ENCODE results near the gene NRG2. TPM values are rescaled to one million over a fixed set of nuclear protein-coding genes. Genes with fewer than 3 reads are reported as not detected.

NRG2 gene
- total RNA-seq, 5 donors from 2014 or later (not counting 1 experiment from before 2014, with no cell fraction given) = 0.12 to 0.15 (median 0.12) TPM; not detected in 1

DNA sequence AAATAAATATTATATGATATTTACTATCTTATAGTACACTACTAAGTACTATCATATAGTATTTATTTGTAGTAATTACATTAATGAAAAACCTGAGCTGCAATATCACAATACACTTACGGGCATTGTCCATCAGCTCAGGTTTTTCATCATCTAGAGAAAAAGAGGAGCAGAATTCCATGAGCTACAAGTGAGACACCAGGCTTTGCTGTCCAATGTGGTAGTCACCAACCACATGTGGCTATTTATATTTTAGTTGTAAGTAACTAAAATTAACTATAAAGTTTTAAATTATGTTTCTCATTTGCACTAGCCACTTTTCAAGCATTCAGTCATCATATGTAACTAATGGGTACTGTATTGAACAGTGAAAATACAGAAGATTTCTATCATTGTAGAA, 13.8 kb upstream of the NRG2 start:
- Histone ChIP-seq H3K27me3 (replicated peaks in 1 of 2; ENCODE audit: control insufficient read depth in 2 of 2, extremely low read depth in 1 of 2, insufficient read depth in 2 of 2, low read length in 1 of 2) (peaks cover 8 to 14% of the 10 kb centered on the region in 2 experiments), H3K36me3 (ENCODE audit: control insufficient read depth in 2 of 2, extremely low read depth in 1 of 2, insufficient read depth in 1 of 2, low read length in 1 of 2) (no peaks in the 10 kb centered on the region), H3K4me3 (ENCODE audit: control insufficient read depth in 1 of 2, extremely low read depth in 1 of 2, low read length in 1 of 2) (no peak overlapping the region), H3K27ac (ENCODE audit: low read length) (no peak overlapping the region), H3K9me3 (no peaks in the 10 kb centered on the region), H3K4me1 (ENCODE audit: control insufficient read depth in 1 of 2, extremely low read depth in 1 of 2, insufficient read depth in 2 of 2, low read length in 2 of 2) (no peaks in the 10 kb centered on the region)
- Mint-ChIP-seq H3K36me3 (no peaks in the 10 kb centered on the region), H3K27me3 (peaks cover 5 to 16% of the 10 kb centered on the region in 2 donors), H3K4me1 (no peaks in the 10 kb centered on the region), H3K4me3 (no peak overlapping the region), H3K9me3 (no peaks in the 10 kb centered on the region), H3K27ac (no peak overlapping the region)
- DNase-seq (no peak), ATAC-seq (replicated peaks in 1 of 4) (no peak)
- ChIA-PET CTCF (no interaction called here), POLR2A (no interaction called here)
- WGBS (ENCODE audit: insufficient coverage) = no CpG with 5 or more reads among the region's 1 CpG

DNA sequence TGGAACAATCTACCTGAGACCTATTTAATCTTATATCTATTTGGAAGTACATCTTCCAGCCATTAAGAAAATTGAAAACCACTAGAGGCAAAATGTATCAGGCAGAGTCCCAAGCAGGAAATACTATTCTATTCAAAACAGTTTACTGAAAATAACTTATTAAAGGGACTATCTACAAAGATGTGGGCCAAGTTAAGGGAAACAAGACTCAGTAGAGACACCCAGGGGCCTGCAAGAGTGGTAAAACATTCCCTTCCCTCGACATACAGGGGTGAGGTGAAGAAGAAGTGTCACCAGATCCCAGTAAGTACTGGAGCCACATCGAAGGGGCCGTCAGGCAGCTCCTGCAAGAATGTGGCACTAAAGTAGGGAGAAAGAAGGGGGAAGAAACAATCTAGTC, 12.1 kb upstream of the NRG2 start:
- peaks cover 8 to 10% of the 10 kb centered on the region in 2 donors for H3K27me3 Mint-ChIP-seq
- H3K9me3 Mint-ChIP-seq = no peaks in the 10 kb centered on the region
- H3K36me3 Mint-ChIP-seq = no peaks in the 10 kb centered on the region
- no peaks in the 10 kb centered on the region for H3K4me1 Mint-ChIP-seq
- Histone ChIP-seq H3K27me3 (replicated peaks in 1 of 2; ENCODE audit: control insufficient read depth in 2 of 2, extremely low read depth in 1 of 2, insufficient read depth in 2 of 2, low read length in 1 of 2) (peaks cover 9% of the 10 kb centered on the region in 2 experiments), H3K4me1 (ENCODE audit: control insufficient read depth in 1 of 2, extremely low read depth in 1 of 2, insufficient read depth in 2 of 2, low read length in 2 of 2) (no peaks in the 10 kb centered on the region), H3K27ac (ENCODE audit: low read length) (no peak overlapping the region), H3K36me3 (ENCODE audit: control insufficient read depth in 2 of 2, extremely low read depth in 1 of 2, insufficient read depth in 1 of 2, low read length in 1 of 2) (no peaks in the 10 kb centered on the region), H3K9me3 (no peaks in the 10 kb centered on the region), H3K4me3 (ENCODE audit: control insufficient read depth in 1 of 2, extremely low read depth in 1 of 2, low read length in 1 of 2) (no peak overlapping the region)
- no peak for ATAC-seq (replicated peaks in 1 of 4)
- H3K27ac Mint-ChIP-seq = no peak overlapping the region
- WGBS (ENCODE audit: insufficient coverage) = no CpG with 5 or more reads among the region's 3 CpGs
- ChIA-PET CTCF (interaction anchor here in 1 of 2 donors (0.6 to 0.8 kb wide), 2 partner anchors 10 to 1427 kb away, joined by 3 to 6 read pairs; no protein-coding TSS in a partner anchor), POLR2A (interaction anchor here in 1 of 2 donors (0.5 kb wide), 1 partner anchor 9 kb away, joined by 4 read pairs; no protein-coding TSS in a partner anchor)
- DNase-seq = no peak
- H3K4me3 Mint-ChIP-seq = no peak overlapping the region

DNA sequence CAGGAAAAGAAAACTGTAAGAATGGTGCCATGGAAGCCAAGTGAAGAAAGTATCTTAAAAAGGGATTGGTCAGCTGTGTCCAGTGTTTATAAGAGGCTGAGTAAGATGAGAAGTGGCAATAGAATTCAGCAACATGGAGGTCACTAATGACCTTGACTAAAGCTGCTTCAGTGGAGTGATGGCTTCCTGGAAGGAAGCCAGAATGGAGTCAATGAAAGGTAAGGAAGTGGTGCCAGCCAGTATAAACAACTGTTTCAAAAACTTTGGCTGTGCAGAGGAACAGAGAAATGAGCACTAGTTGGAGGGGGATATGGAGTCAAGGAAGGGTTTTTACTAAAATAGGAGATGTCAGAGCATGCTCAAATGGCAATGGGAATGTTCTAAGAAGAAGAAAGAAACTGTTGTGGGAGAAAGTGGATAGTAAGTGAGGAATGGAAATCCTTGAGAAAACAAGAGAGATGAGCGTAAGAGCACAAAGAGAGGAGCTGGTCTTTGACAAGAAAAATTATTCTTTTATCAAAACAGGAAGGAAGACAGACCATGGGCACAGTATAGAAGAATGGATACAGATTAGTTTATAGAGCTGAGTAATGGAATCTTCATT, 11.1 kb upstream of the NRG2 start:
- H3K27ac ChIP-seq (ENCODE audit: low read length) = no peak overlapping the region
- WGBS (ENCODE audit: insufficient coverage) = no CpG with 5 or more reads among the region's 1 CpG
- no peak overlapping the region for H3K4me3 ChIP-seq (ENCODE audit: control insufficient read depth in 1 of 2, extremely low read depth in 1 of 2, low read length in 1 of 2)
- DNase-seq = no peak
- H3K27me3 Mint-ChIP-seq = peaks cover 8 to 17% of the 10 kb centered on the region in 2 donors
- H3K36me3 Mint-ChIP-seq = no peaks in the 10 kb centered on the region
- ATAC-seq (replicated peaks in 1 of 4) = no peak
- H3K9me3 Mint-ChIP-seq = no peaks in the 10 kb centered on the region
- H3K27ac Mint-ChIP-seq = no peak overlapping the region
- H3K4me3 Mint-ChIP-seq = no peak overlapping the region
- no peaks in the 10 kb centered on the region for H3K9me3 ChIP-seq
- ChIA-PET CTCF (interaction anchor here (0.6 to 0.9 kb wide), 2 partner anchors 372 to 1428 kb away, joined by 5 to 6 read pairs; no protein-coding TSS in a partner anchor), POLR2A (no interaction called here)
- H3K36me3 ChIP-seq (ENCODE audit: control insufficient read depth in 2 of 2, extremely low read depth in 1 of 2, insufficient read depth in 1 of 2, low read length in 1 of 2) = no peaks in the 10 kb centered on the region
- H3K4me1 ChIP-seq (ENCODE audit: control insufficient read depth in 1 of 2, extremely low read depth in 1 of 2, insufficient read depth in 2 of 2, low read length in 2 of 2) = no peaks in the 10 kb centered on the region
- peaks cover 8 to 12% of the 10 kb centered on the region in 2 experiments for H3K27me3 ChIP-seq (replicated peaks in 1 of 2; ENCODE audit: control insufficient read depth in 2 of 2, extremely low read depth in 1 of 2, insufficient read depth in 2 of 2, low read length in 1 of 2)
- no peaks in the 10 kb centered on the region for H3K4me1 Mint-ChIP-seq

DNA sequence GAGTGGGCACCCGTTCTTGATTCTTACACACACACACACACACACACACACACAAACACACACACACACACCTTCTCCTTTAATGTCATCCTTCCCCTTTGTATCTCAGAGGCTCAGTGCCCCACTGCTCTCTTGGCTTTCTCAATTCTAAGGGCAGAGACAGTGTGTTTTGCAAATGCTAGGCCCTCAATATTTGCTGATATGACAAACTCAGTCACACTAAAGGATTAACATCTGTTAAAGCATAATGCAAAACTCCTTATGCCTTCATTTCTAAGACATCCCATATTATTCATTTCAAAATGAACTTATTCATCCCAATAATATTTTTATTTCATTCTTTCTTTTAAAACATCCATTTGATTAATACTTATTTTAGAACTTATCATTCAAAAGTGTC, 8.9 kb upstream of the NRG2 start:
- H3K27ac Mint-ChIP-seq = no peak overlapping the region

DNA sequence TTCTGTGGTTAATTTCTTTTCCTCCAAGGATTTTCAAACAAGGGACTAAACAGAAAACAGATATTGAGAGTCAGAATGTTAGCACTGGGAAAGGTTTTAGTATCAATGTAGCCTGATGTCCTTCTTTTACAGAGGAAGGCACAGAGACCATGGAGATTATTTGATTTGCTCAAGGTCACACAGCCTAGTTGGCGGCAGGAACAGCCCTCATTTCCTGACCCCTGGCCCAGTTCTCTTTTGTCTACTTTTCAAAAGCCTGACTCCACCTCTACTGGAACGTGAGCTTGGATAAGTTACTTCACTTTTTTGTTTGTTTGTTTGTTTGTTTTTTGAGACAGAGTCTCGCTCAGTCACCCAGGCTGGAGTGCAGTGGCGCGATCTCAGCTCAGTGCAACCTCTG, 6.6 kb upstream of the NRG2 start:
- ATAC-seq (replicated peaks in 1 of 4) (no peak), DNase-seq (no peak)
- no peaks in the 10 kb centered on the region for H3K4me1 ChIP-seq (ENCODE audit: control insufficient read depth in 1 of 2, extremely low read depth in 1 of 2, insufficient read depth in 2 of 2, low read length in 2 of 2)
- Mint-ChIP-seq H3K4me3 (no peak overlapping the region), H3K4me1 (peaks cover 0 to under 1% (median under 1%) of the 10 kb centered on the region in 3 donors), H3K36me3 (no peaks in the 10 kb centered on the region), H3K27ac (no peak overlapping the region), H3K9me3 (no peaks in the 10 kb centered on the region), H3K27me3 (peaks cover 24 to 42% of the 10 kb centered on the region in 2 donors)
- H3K27ac ChIP-seq (ENCODE audit: low read length) = no peak overlapping the region
- WGBS (ENCODE audit: insufficient coverage) = 95% methylated on average over 3 of the region's 5 CpGs
- CTCF ChIA-PET = interaction anchor here in 1 of 2 donors (1.4 kb wide), 1 partner anchor 29 kb away, joined by 3 read pairs; no protein-coding TSS in a partner anchor
- H3K4me3 ChIP-seq (ENCODE audit: control insufficient read depth in 1 of 2, extremely low read depth in 1 of 2, low read length in 1 of 2) = no peak overlapping the region
- H3K9me3 ChIP-seq = no peaks in the 10 kb centered on the region
- no peaks in the 10 kb centered on the region for H3K36me3 ChIP-seq (ENCODE audit: control insufficient read depth in 2 of 2, extremely low read depth in 1 of 2, insufficient read depth in 1 of 2, low read length in 1 of 2)
- POLR2A ChIA-PET = no interaction called here
- H3K27me3 ChIP-seq (replicated peaks in 1 of 2; ENCODE audit: control insufficient read depth in 2 of 2, extremely low read depth in 1 of 2, insufficient read depth in 2 of 2, low read length in 1 of 2) = peaks cover 18 to 20% of the 10 kb centered on the region in 2 experiments

More for the DNA sequence above, 8.9 kb upstream of the NRG2 start:
- Histone ChIP-seq H3K4me1 (ENCODE audit: control insufficient read depth in 1 of 2, extremely low read depth in 1 of 2, insufficient read depth in 2 of 2, low read length in 2 of 2) (no peaks in the 10 kb centered on the region), H3K4me3 (ENCODE audit: control insufficient read depth in 1 of 2, extremely low read depth in 1 of 2, low read length in 1 of 2) (no peak overlapping the region), H3K36me3 (ENCODE audit: control insufficient read depth in 2 of 2, extremely low read depth in 1 of 2, insufficient read depth in 1 of 2, low read length in 1 of 2) (no peaks in the 10 kb centered on the region), H3K9me3 (no peaks in the 10 kb centered on the region), H3K27ac (ENCODE audit: low read length) (no peak overlapping the region), H3K27me3 (replicated peaks in 1 of 2; ENCODE audit: control insufficient read depth in 2 of 2, extremely low read depth in 1 of 2, insufficient read depth in 2 of 2, low read length in 1 of 2) (peaks cover 9 to 12% of the 10 kb centered on the region in 2 experiments)
- H3K9me3 Mint-ChIP-seq = no peaks in the 10 kb centered on the region
- ChIA-PET POLR2A (no interaction called here), CTCF (no interaction called here)
- H3K36me3 Mint-ChIP-seq = no peaks in the 10 kb centered on the region
- no peaks in the 10 kb centered on the region for H3K4me1 Mint-ChIP-seq
- WGBS (ENCODE audit: insufficient coverage) = no CpG with 5 or more reads among the region's 1 CpG
- peaks cover 19 to 34% of the 10 kb centered on the region in 2 donors for H3K27me3 Mint-ChIP-seq
- no peak for ATAC-seq (replicated peaks in 1 of 4)
- H3K4me3 Mint-ChIP-seq = no peak overlapping the region
- DNase-seq = no peak

DNA sequence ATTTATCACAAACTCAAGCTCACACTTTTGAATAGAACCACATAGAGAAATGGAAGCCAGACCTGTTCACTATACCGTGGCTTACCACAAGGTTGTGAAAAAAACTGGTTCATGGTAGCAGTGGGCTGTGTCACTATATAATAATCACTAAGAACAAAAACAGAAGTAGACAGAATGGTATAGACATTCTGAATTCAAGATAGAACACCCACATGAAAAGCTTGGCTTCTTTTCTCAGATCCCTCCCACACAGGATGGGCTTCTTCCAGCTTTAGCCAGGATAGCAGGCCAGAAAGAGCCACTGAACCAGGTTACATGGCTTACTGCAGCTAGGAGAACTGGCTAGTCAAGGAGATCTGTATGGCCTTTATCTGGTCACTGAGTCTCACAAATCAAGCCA, 6.1 kb upstream of the NRG2 start:
- H3K27ac ChIP-seq (ENCODE audit: low read length) = no peak overlapping the region
- peaks cover 0 to 6% (median 5%) of the 10 kb centered on the region in 3 donors for H3K4me1 Mint-ChIP-seq

More for the DNA sequence above, 6.1 kb upstream of the NRG2 start:
- Histone ChIP-seq H3K4me3 (ENCODE audit: control insufficient read depth in 1 of 2, extremely low read depth in 1 of 2, low read length in 1 of 2) (no peak overlapping the region), H3K27me3 (replicated peaks in 1 of 2; ENCODE audit: control insufficient read depth in 2 of 2, extremely low read depth in 1 of 2, insufficient read depth in 2 of 2, low read length in 1 of 2) (peaks cover 22 to 23% of the 10 kb centered on the region in 2 experiments), H3K4me1 (ENCODE audit: control insufficient read depth in 1 of 2, extremely low read depth in 1 of 2, insufficient read depth in 2 of 2, low read length in 2 of 2) (no peaks in the 10 kb centered on the region), H3K9me3 (no peaks in the 10 kb centered on the region), H3K36me3 (ENCODE audit: control insufficient read depth in 2 of 2, extremely low read depth in 1 of 2, insufficient read depth in 1 of 2, low read length in 1 of 2) (no peaks in the 10 kb centered on the region)
- ChIA-PET CTCF (interaction anchor here in 1 of 2 donors (1.4 kb wide), 1 partner anchor 29 kb away, joined by 3 read pairs; no protein-coding TSS in a partner anchor), POLR2A (no interaction called here)
- WGBS (ENCODE audit: insufficient coverage) = no CpG with 5 or more reads among the region's 1 CpG
- ATAC-seq (replicated peaks in 1 of 4) (no peak), DNase-seq (no peak)
- Mint-ChIP-seq H3K36me3 (no peaks in the 10 kb centered on the region), H3K4me3 (no peak overlapping the region), H3K27ac (no peak overlapping the region), H3K27me3 (peaks cover 29 to 47% of the 10 kb centered on the region in 2 donors), H3K9me3 (no peaks in the 10 kb centered on the region)
